ENCODE measurements around the gene KAZN.

KAZN gene

DNA sequence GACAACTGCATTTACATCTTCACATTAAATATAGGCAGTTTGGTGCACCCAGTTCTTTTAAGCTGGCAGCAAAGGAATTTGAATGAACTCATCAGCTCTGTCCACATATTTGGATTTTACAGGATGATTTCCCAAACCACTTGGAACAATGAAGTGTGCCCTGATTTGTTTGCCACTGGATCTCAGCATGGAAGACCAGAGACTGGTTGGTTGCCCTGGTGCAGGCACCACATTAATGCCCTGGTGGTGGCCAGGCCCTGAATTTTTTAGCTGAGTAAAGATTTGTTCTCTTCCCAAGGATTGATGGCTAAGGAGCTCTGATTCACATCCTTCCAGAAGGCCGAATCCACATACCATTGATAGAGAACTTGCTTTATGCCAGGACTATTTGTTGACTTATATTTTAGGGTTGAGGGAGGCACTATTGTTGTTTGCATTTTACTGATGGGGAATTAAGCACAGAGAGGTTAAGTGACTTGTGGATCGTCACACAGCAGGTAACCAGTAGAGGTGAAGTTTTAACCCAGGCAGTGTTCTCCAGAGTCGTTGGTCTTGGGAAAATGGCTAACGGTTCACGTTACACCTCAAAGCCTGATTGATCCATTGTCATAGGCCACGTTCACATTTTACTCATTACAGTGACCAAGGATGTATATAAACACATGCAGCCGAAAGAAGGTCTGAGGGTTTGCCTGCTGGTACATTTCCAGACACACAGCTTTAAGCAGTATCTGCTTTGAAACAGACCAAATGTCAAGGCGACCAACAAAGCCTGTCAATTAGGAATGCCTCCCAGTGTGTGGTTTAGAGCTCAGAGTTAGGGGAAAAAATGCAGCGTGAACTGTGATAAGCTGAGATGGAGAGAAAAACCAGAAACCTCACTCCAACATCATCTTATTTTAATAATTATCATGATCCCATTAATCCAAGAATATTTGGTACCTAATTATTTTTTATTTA is 50.7 kb downstream of the KAZN start:
- DNase-seq, result no peak

DNA sequence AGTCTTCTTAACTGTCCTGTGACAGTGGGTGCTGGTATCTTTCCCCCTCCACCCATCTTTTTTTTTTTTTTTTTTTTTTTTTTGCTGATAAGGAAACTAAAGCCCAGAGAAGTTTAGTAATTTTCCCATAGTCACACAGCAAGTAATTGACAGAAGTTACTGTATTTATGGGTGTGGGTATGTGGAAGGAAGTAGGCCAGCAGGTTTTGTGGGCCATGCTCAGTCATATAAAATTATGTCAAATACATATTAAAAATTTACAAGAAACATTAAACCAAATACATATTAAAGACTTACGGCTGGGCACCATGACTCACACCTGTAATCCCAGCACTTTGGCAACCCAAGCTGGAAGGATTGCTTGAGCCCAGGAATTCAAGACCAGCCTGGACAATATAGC is 51.5 kb downstream of the KAZN start:
- no peak for DNase-seq

DNA sequence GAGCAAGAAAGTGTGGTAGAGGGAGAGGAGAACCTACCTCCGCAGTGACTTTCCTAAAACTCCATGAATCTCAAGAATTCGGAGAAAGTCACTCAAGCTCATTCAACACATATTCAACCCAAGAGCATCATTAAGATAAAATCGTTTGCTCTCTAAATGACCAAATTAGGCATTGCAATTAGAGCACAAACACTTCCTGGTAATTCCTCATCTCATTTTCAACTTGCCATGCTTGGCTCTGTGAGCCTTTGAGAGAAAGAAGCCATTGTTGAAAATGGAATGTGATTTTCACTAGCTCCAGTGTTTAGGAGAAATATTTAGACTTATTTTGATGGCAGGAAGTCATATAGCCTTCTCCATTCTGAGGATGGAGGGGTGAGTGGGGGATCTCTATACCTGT is 52.5 kb downstream of the KAZN start:
- DNase-seq, result no peak

DNA sequence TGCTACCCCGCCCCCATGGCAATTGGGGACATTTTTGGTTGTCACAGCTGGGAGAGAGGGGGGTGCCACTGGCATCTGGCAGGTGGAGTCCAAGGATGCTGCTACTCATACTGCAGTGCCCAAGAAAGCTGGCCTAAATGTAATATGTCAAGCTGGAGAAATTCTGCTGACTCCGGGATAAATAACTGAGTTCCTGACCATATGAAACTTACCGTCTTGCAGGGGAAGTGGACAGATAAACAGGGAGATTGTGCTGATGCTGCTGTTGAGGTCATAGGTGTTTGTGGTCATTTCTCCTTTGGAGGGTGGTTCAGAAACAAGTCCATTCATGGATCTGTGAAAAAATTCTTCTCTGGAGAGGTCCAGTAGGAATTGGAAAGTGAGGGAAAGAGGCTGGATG is 54.4 kb downstream of the KAZN start:
- no peak for DNase-seq

DNA sequence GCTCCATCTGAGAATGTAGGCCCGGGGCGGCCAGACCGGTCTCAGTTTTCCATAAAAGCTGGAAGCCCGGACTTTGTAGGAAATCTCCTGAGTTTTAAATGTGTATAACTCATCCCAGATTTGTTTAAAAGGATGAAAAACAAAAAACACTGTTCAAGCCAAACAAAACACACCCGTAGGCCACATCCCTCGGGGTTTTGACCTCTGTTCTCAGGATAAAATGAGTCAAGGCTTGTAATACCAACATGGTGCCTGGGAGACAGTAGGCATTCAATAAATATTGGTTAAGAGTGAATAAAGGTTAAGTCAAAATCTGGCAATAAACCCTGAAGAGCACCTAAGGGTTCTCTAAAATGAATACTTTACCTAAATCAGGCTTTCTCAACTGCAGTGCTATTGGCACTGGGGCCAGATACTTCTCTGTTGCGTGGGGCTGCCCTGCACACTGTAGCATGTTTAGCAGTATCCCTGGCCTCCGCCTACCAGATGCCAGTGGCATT is 55.0 kb downstream of the KAZN start:
- DNase-seq, result no peak

DNA sequence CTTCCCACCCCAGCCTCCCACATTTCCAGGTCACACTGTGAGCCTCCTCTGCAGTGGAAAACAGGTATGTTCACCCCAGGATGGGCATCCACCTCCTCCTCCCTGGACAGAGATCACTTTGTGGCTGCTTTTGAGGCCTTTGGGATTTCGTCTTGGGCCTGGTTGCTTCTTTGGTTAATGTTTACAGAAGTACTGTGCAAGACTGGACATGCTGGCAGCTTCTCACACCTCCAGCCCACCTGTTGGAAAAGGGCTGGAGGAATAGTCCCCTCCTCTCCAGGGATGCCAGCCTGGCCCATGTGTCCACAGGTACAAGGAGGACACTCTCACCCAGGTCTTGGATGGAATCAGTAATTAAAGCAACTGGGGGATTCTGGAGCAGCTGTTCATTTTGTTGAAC is 56.1 kb downstream of the KAZN start:
- no peak for DNase-seq

DNA sequence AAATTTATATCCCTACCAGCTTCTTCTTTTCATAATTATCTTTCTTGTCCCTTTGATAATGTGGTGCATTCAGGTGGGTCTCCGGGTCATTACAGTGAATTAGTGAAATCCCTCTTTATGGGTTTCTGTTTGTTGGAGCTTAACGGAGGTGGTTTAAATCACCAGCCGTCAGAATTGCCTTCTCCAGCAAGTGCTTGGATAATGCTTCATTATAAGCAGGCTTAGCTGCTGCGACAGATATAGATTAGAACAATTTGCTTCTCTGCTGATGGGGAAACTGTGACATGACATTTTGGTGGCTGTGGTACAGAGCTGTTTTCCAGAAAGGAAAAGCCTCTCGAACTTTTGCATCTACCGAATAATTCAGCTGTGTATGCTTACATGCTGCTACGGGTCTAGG is 56.9 kb downstream of the KAZN start:
- DNase-seq, result no peak

DNA sequence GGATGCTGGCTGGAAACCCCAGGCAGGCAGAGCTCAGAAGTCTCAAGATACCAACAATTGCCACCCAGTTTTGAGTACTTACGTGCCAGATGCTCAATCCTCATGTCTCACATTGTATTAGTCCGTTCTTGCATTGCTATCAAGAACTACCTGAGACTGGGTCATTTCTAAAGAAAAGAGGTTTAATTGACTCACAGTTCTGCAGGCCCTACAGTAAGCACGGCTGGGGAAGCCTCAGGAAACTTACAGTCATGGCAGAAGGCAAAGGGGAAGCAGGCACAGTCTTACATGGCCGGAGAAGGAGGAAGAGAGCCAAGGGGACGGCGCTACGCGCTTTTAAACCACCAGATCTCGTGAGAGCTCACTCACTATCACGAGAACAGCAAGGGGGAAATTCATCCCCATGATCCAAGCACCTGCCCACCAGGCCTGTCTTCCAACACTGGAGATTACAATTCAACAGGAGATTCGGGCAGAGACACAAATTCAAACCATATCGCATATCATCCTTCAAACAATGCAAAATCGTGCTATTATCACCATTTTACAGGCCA is 58.0 kb downstream of the KAZN start:
- no peak for DNase-seq

DNA sequence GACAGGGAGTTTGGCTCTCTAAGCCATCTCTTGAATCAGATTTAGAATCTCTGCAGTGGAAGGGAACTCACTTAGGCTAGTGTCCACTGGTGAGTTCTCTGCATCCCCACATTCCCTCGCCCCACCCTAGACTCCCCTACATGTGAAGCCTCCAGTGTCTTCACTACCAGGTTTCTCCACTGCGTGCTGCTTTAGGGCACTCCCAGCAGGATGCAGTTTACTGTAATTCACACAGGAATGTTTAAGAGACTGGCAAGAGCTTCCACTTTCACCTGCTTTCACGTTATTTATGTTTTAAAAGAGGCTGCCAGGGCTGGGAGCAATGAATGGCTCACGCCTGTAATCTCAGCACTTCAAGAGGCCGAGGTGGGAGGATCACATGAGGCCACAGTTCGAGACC is 60.2 kb downstream of the KAZN start:
- no peak for DNase-seq

DNA sequence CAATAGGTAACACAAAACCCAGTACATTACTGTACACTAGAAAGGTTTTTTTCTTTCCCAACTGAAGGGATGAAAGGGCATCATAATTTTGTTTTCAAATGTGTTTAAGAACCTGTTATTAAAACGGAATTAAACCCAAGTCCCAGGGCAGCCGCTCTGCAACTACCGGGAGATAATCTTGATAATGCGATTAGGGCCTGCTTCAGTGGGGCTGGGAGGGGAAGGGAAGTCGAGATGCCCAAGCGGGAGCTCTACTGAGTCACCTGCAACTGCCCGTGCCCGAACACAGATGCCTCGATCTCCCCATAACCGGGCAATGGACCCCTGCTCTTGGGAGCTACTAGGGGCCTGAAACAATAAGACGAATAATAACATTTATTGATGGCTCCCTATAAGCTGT is 61.4 kb downstream of the KAZN start:
- no peak for DNase-seq

DNA sequence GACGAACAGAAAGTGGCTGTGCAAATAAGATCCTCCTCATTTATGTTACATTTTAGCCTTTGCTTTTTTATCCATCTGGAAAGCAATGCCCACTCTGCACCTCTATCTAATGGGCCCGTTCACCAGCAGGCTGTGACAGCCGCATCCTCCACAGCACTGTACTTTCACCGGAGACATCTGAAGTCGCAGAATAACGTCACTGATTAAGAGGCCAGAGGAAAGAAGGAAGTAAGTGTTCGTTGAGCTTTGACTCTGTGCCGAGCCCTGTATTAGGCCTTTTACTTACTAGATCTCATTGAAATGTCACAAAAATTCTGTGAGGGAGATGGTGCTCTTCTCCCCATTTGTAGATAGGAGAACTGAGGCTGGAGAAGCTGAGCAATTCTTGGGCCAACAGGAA is 62.3 kb downstream of the KAZN start:
- no peak for DNase-seq

DNA sequence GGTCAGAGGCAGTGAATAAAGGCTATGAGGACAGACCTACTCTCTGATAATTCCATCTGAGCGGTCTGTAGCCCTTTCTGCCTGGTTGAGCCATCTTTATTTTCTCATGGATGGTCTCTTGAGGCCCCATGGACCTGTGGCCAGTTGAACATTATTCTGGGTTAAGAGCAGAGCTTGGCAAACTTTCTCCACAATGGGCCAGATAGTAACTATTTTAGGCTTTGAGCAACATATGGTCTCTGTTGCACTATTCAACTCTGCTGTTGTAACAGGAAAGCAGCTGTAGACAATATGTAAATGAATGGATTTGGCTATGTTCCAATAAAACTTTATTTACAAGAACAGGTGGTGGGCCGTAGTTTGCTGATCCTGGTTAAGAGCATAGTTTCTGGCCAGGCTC is 62.7 kb downstream of the KAZN start:
- DNase-seq, result peak; percentile 28

DNA sequence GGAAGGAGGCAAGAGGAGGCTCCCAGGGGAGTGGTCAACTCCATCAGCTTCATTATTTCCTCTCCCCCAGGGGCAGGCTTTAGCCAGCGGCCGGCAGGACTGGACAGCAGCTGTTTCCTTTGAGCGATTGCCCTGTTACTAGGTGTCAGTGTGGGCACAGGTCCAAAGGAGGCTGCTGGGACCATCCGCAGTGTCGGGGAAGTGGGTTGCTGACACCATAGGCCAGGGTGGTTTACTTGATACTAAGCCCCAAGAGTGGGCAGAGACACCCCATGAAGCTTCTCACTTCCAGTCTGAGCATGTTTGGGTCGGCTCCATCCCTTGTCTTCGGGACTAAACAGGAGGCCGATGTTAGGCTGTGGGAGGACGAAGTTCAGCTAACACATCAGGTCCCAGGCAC is 63.6 kb downstream of the KAZN start:
- DNase-seq, result no peak

DNA sequence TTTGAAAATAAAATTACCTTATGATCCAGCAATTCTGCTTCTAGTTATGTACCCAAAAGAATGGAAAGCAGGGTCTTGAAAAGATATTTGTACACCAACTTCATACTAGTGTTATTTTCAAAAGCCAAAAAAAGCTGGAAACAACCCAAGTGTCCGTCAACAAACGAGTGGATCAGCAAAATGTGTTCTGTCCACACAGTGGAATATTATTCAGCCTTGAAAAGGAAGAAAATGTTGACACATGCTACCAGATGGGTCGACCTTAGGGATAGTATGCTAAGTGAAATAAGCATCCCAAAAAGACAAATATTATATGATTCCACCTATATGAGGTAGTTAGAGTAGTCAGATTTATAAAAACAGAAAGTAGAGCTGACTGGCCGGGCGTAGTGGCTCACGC is 65.3 kb downstream of the KAZN start:
- DNase-seq, result no peak

DNA sequence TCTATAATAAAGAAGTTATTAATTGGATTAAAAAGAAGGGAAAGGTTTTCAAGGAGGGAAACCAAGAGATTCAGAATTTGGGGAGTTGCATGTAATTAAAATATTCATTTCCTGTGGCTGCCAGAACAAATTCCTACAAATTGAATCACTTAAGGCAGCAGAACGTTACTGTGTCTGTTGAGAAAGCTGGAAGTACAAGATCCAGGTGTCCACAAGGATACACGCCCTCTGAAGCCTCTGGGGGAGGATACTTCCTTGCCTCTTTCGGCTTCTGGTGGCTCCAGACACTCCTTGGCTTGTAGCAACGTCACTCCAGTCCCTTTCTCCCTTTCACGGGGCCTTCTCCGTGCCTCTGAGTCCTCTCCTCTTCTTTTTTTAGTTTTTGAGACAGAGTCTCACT is 67.9 kb downstream of the KAZN start:
- no peak for DNase-seq

DNA sequence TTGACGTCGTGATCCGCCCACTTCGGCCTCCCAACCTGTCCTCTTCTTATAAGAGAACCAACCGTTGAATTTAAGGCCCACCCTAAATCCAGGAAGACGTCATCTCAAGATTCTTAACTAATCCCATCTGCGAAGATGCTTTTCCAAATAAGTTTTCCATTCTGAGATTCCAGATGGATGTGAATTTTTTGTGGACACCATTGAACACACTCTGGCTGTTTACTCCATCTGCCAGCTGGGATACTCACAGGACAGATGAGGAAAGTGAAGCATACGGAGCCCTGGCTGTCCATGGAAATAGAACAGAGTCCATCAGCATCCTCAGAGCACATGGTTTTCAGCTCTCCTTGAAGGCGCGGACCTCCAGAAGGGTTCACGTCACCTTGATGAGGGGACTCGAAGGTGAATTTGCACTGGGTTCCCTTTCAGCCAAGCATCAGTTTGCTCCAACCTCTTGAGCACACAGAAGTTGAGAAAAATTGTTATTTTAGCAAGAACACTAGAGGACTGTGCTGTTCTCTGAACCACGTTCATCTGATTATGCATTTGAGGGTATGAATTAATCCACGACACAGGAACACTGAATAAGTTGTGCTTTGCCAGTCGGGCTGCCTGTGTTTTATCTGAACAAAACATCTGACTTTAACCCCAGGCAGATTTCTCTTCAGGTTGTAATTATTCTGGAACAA is 68.6 kb downstream of the KAZN start:
- DNase-seq, result no peak

DNA sequence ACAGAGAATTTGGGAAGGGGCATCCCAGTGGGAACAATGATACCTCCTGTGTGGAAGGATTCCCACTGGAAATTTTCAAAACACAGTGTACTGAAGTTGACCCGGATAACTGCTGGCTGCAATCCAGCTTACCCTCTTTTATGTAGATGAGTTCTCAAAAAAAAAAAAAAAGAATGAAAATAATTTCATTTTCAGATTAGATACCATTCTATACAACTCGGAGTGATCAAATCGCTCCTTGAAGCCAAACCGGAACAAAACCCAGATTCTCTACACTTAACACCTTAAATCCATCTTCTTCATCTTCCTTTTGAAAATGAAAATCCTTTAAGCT is 69.1 kb downstream of the KAZN start:
- DNase-seq, result no peak

DNA sequence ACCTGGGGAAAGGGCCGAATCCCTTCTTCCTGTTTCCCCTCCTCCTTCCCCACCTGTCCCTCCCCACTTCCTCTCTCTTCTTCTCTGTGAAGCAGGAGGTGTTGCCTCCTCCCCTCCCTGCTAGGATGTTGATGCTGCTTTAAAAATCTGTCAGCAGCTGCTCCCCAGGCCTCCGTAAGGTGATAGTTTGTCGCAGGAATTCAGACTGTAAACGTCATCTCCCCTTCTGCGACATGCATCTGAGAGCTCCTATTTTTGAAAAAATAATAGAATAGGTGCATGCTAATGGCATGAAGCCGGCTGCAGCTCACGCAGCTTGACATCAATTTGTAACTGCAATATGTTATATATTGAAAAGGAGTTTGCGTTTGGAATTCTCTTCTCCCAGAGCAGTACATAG is 70.1 kb downstream of the KAZN start:
- DNase-seq, result no peak

DNA sequence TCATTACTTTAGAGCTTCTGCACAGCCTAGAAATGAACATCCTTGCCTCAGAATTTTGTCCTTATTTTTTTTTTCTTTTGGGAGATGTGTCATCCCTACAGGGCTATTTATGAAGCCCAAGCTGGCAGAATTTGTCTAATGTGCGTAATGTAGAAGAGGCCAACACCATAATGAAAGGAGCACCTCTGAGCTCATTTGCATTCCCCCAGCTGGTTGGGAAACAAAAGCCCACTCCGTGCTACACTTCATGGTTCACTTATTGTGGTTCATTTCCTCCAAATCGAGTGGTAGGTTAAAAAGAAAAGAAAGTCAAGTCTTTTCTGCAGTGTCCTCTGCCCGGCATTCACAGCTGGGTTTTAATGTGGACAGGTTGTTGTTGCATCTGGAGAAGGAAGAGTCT is 73.5 kb downstream of the KAZN start:
- DNase-seq, result no peak

DNA sequence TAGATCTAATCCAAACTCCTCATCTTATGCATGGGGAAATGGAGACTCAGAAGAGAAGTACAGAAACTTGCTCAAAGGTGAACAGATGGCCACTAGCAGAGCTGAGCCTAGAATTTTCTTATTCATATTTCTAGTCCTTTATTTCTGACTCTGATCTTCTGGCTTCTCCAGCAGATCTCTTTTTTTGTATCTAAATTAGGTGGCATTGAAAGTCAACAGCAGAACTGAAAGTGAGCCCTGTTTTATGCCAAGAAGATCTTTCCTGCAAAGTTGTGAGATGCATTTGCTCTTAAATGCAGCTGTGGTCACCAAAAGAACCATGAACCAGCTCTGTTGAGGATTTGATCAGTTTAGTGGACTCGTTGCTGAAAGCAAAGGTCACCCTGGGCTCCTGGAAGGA is 75.5 kb downstream of the KAZN start:
- no peak for DNase-seq

DNA sequence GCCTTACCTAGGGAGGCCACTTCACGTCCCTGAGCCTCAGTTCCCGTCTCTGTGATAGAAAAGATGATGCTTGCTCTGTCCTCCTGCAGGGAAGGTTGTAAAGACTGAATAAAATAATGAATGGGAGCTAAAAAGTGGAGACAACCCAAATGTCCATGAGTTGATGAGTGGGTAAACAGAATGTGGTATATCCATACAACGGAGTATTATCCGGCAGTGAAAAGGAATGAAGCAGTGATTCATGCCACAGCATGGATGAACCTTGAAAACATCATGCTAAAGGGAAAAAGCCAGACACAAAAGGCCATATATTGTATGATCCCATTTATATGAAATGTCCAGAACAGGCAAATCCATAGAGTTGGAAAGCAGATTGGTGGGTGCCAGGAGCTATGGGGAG is 77.9 kb downstream of the KAZN start:
- DNase-seq, result no peak

DNA sequence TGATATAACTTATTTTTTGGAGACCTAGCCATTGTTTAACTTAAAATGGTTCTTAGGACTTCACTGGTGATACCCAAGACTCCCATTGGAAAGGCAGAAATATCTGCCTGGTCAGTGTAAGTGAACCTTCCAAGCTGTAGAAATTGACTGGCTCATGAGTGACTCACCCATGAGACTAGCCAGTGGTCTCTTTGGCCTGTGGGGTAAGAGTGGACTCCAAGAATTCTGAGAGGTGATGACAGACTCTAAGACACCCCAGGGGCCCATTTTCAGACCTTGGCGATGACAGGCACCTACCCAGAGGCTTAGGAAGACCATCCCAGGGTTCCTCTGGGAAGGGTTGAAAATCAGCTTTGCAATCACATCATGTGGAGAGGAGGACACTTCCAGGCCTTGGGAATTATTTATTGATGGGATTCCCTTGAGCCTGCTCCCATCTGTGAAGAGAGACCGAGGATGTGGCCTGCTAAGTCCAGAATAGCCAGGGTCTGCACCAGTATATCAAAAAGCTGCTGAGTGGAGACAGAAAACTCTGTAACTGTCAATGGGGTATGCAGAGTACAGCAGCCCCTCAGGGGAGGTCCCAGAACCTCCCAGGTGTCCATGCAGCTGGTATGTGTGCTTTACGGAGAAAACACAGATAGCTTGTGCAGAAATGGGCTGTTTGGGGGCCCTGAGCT is 78.9 kb downstream of the KAZN start:
- no peak for DNase-seq

DNA sequence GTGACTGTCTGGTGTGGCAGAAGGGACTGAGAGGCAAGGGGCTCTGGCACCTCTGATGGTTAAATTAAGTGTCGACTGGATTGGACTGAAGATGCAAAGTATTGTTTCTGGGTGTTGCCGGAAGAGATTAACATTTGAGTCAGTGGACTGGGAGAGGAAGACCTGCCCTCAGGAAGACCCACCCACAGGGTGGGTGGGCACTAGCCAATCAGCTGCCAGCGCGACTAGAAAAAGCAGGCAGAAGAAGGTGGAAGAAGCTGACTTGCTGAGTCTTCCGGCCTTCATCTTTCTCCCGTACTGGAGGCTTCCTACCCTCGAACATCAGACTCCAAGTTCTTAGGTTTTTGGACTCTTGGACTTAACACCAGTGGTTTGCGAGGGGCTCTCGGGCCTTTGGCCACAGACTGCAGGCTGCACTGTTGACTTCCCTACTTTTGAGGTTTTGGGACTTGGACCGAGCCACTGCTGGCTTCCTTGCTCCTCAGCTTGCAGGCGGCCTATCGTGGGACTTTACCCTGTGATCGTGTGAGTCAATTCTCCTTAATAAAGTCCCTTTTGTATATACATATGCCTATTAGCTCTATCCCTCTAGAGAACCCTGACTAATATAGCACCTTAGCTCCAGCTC is 79.6 kb downstream of the KAZN start:
- DNase-seq, result no peak

Data from NCI-H345 (cell line).